SIG-M5 treated with dmso at 0.1 percent for 504 hours (cell line): ENCODE measurements around the gene PSMG4.

Experiments used
- DNase-seq: peaks from one replicate; lab custom pipeline; 2025; ENCODE audit not compliant: unreplicated experiment; lab: John Stamatoyannopoulos, UW

The PSMG4 gene

DNA sequence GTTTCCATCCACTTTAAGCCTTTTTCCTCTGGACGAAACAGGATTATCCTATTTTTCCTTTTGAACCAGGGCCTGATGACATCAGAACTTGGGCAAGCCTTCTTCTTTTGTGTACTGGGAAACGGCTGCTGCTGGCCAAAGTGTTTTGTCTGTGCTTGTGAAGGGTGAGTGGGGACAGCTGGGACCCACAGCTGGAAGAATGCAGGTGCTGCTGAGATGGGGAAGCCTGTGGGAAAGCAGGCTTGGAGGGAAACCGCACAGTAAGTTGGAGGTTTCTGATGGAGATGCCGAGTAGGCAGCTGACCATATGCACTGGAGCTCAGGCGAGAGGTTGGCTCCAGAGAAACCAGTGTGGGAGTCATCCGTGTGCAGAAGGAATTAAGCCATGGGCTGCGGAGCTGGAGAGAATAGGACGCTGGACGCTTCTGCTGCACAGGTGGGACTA is 8.5 kb upstream of the PSMG4 start:
- DNase-seq: no peak

GRCh38 chr6:3251462-3252314 is 7.1 kb upstream of the PSMG4 start:
- peak; percentile 73 for DNase-seq

DNA sequence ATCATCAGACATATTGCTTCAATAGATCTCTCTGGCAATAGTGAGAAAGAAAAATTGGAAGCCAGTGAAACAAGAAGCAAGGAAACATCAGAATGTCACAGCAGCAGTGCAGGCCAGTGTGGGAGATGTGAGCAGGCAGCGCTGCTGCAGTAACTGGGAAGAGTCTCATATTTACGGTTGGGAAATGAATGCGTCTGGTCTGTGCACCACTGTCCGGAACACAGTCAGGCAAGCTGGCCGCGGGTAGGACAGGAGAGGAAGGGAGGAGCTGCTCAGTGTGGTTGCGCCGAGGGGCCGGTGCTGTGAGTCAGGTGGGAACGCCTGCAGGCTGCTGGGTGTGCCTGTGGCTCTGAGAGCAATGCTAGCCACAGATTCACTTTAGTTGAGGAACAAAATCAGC is 6.4 kb upstream of the PSMG4 start:
- no peak for DNase-seq

GRCh38 chr6:3252861-3253596 is 5.7 kb upstream of the PSMG4 start:
- DNase-seq: no peak

GRCh38 chr6:3253597-3253961 is 5.2 kb upstream of the PSMG4 start:
- DNase-seq: no peak

GRCh38 chr6:3258201-3258600 is 546 bp upstream of the PSMG4 start:
- no peak for DNase-seq

DNA sequence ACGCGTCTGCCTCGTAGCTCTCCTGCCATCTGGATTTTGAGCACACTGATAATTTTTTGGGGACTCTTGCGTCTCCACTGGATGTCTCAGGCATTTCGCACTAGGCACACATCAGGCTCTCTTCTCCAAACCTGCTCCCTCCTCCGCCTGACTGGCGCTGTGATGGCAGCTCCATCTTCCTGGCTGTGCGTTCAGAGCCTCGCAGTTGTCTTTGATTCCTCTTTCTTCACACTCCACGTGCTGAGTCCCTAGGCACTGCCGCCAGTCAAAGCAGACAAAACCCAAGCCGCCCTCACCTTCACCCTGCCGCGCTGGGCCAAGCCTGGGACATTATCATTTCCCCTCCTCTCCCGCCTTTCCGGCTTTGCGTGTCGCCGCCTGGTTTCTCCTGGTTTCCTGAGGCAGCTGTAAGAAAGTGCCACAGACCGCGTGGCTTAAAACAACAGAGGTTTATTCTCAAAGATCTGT is 778 bp downstream of the PSMG4 start:
- peak; percentile 38 for DNase-seq

DNA sequence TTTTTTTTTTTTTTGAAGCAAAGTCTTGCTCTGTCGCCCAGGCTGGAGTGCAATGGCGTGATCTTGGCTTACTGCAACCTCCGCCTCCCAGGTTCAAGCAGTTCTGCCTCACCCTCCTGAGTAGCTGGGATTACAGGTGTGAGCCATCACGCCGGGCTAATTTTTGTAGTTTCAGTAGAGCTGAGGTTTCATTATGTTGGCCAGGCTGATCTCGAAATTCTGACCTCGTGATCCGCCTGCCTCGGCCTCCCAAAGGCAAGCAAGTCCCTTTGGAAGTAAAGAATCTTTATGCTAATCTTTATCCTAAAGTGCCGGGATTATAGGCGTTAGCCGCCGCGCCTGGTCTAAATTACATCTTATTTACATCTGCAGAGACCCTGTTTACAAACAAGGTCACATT is 1.5 kb downstream of the PSMG4 start:
- DNase-seq: no peak

- no peak for DNase-seq
Observed at GRCh38 chr6:3260772-3261517, 2.2 kb downstream of the PSMG4 start.

DNA sequence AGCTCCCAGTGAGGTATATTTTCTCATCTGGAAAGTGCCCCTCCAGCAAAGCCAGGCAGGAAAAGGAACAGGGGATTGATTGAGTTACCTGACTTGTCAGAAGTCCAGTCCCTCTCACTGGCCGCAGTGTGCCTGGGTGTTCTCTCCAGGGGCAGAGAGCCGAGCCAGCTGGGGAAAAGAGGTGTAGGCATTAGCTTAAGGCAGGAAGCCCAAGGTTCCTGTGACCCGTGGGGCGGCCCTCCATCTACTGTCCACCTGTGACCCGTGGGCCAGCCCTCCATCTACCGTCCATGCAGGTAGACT is 2.7 kb downstream of the PSMG4 start:
- DNase-seq: no peak

DNA sequence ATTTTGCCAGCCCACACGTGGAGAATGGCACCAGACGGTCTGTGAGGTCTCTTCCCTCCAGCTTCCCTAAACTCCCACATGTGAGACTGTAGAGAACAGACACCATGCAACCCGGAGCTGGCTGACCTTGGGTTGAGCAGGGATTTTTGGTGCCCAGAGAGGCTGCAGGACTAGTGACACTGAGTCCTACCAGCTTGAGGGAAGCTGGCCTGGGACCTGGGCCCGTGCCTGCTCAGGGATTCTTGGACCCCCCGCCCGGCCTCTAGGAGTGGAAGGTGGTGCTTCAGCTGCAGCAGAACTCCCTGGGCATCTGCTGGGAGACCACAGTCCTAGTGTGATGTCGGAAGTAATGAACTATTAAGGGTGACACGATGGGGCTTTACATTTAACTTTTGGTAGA is 3.2 kb downstream of the PSMG4 start:
- no peak for DNase-seq

GRCh38 chr6:3263096-3263495 is 4.3 kb downstream of the PSMG4 start:
- DNase-seq: no peak

DNA sequence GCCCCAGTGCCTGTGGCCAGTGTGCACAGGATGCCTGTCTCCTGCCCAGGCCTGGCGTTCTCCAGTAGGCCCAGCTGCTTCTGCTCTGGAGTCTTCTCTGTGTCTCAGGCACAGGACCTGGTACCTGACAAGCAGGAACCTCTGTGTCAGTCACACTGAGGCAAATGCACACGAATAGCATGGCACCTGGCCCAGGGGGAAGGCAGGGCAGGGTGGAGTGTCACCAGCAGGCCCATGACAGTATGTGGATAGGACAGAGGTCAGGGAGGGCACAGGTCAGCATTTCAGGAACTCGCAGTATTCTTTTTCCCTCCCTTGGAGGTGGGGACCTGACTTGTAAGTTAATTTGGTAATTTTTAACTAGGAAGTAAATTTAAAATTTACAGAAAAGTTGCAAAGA is 5.6 kb downstream of the PSMG4 start:
- DNase-seq: no peak

- no peak for DNase-seq
Observed at GRCh38 chr6:3265671-3266070, 6.9 kb downstream of the PSMG4 start.

DNA sequence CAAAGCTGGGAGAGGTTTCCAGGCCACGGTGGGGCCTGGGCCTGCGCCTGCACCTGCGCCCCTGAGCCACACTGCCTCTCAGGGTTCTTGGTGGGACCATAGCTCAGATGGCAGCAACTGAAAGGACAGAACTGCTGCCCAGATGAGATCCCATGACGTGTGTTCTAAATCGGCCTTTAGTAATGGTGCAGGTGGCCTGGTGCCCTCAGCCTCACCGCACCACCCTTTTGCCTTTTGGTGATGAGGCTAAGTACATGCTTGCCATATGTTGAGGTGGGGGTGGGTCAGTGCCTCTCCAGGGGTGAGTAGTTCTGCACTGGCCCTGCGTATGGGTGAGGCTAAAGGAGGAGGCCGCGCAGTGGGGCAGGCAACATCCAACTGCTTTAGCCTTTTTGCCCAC is 7.4 kb downstream of the PSMG4 start:
- DNase-seq: no peak

GRCh38 chr6:3267162-3267561 is 8.4 kb downstream of the PSMG4 start:
- no peak for DNase-seq

DNA sequence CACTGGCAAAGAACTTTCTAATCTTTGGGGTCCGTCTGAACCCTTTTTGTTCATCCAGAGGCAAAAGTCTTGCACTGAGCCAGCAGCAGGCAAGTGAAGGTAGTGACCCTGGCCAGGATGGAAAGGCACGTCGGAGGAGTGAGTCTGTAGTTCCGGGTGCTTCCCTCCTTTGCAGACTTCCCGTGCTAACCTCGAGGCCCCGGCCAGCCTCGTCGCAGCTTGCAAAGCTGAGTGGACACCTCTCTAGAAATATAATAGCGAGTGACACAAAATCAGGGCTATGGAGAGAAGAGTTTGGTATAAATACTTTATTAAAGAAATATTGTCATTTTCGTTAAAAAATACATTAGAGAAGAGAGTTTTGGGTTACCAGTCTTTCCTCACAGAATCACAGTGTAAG is 9.9 kb downstream of the PSMG4 start:
- no peak for DNase-seq

DNA sequence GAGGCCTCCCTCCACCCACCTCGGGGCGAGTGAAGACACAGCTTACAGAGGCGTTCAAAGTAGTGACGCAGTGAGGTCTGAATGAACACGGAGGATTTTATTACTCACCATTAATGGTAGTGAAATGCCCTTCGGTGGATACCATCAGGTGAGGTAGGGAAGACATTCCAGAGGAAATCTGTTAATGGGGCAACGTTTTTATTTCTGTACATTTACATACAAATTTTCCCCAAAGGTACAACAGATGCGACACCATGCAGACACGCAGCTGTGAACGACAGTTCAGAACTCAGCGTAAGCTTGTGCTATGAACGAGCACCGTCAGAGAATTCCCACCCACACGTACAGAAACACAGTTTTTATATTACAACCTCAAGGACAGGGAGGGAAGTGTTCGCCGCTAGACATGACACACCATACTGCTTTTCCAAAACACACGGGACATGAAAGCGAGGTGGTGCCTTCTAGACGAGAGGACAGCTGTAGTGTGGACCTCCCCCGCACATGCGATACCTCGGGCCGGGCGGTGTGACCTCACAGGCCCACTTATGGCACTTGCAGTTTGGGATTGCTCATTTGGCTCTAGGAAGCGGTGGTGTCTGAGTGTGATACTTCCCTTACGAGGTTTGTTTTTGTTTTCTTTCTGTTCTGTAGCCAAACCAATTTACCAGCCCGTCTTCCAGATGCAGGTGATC is 10.7 kb downstream of the PSMG4 start:
- DNase-seq: no peak

- DNase-seq: no peak
Observed at GRCh38 chr6:3270258-3270657, 11.5 kb downstream of the PSMG4 start.

- DNase-seq: no peak
Observed at GRCh38 chr6:3271756-3272155, 13.0 kb downstream of the PSMG4 start.

GRCh38 chr6:3272911-3273547 is 14.3 kb downstream of the PSMG4 start:
- DNase-seq: no peak
